ENCODE measurements around the gene RRAGD. TPM values are rescaled to one million over a fixed set of nuclear protein-coding genes. Genes with fewer than 3 reads are reported as not detected.
"Not testable (repeated sequence)": the region's sequence is repeated elsewhere in the genome, so short reads cannot be mapped to it uniquely, and the experiment has no call there.

The RRAGD gene
- total RNA-seq, 1 donor from 2014 or later, result 44.0 TPM

GRCh38 chr6:89404512-89404911, 7.6 kb downstream of the RRAGD start:
- TF ChIP-seq, protein P1, sequence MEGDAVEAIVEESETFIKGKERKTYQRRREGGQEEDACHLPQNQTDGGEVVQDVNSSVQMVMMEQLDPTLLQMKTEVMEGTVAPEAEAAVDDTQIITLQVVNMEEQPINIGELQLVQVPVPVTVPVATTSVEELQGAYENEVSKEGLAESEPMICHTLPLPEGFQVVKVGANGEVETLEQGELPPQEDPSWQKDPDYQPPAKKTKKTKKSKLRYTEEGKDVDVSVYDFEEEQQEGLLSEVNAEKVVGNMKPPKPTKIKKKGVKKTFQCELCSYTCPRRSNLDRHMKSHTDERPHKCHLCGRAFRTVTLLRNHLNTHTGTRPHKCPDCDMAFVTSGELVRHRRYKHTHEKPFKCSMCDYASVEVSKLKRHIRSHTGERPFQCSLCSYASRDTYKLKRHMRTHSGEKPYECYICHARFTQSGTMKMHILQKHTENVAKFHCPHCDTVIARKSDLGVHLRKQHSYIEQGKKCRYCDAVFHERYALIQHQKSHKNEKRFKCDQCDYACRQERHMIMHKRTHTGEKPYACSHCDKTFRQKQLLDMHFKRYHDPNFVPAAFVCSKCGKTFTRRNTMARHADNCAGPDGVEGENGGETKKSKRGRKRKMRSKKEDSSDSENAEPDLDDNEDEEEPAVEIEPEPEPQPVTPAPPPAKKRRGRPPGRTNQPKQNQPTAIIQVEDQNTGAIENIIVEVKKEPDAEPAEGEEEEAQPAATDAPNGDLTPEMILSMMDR (IDR thresholded peaks at IDR 0.05), result no peak
- Histone ChIP-seq H3K36me3 (no peaks in the 10 kb centered on the region), H3K9me3 (no peaks in the 10 kb centered on the region), H3K4me1 (no peaks in the 10 kb centered on the region), H3K27me3 (no peaks in the 10 kb centered on the region), H3K27ac (no peak overlapping the region), H3K4me3 (no peak overlapping the region)
- DNase-seq (no peak), ATAC-seq (no peak)
- intact Hi-C loops (cut with DNase I), result no loop called here

- ATAC-seq, result no peak
- H3K36me3 ChIP-seq, result no peaks in the 10 kb centered on the region
- H3K4me1 ChIP-seq, result no peaks in the 10 kb centered on the region
- TF ChIP-seq, protein P1 (IDR thresholded peaks at IDR 0.05), result no peak
- H3K9me3 ChIP-seq, result no peaks in the 10 kb centered on the region
- intact Hi-C loops (cut with DNase I), result no loop called here
- no peak overlapping the region for H3K27ac ChIP-seq
- H3K4me3 ChIP-seq, result no peak overlapping the region
- no peaks in the 10 kb centered on the region for H3K27me3 ChIP-seq
- no peak for DNase-seq
Measured at GRCh38 chr6:89402776-89403175, 9.3 kb downstream of the RRAGD start.

- intact Hi-C loops (cut with DNase I), result no loop called here
- Histone ChIP-seq H3K27ac (no peak overlapping the region), H3K4me3 (no peak overlapping the region), H3K36me3 (no peaks in the 10 kb centered on the region), H3K27me3 (no peaks in the 10 kb centered on the region), H3K4me1 (no peaks in the 10 kb centered on the region), H3K9me3 (no peaks in the 10 kb centered on the region)
- TF ChIP-seq, protein P1 (IDR thresholded peaks at IDR 0.05), result no peak
- peak; percentile 44 for ATAC-seq
- no peak for DNase-seq
Measured at GRCh38 chr6:89400912-89401399, 11.1 kb downstream of the RRAGD start.

DNA sequence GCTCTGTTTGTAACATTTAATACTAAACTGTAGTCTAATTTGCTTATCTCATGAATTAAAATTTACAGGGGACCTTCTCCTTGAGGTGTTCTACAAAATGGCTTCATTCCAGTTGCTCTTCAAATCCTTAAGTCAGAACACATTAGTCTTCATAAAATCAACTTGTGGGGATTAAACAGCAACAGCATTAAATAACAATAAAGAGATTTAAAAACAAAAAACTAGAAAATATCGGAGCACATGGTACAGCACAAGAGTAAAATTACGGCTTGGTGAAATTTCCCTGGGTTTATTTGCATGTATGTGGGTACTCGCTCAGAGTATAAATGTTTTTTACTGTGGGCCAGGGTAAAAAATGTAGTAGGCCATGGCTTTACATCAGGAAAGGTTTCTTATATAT, 12.0 kb downstream of the RRAGD start:
- Histone ChIP-seq H3K4me3 (no peak overlapping the region), H3K36me3 (no peaks in the 10 kb centered on the region), H3K27me3 (no peaks in the 10 kb centered on the region), H3K27ac (no peak overlapping the region), H3K9me3 (no peaks in the 10 kb centered on the region), H3K4me1 (no peaks in the 10 kb centered on the region)
- DNase-seq, result no peak
- no peak for ATAC-seq
- TF ChIP-seq, protein P1 (IDR thresholded peaks at IDR 0.05), result no peak
- intact Hi-C loops (cut with DNase I), result no loop called here

- DNase-seq (no peak), ATAC-seq (no peak)
- Histone ChIP-seq H3K4me3 (no peak overlapping the region), H3K27me3 (no peaks in the 10 kb centered on the region), H3K4me1 (no peaks in the 10 kb centered on the region), H3K9me3 (no peaks in the 10 kb centered on the region), H3K27ac (no peak overlapping the region), H3K36me3 (no peaks in the 10 kb centered on the region)
- TF ChIP-seq, protein P1 (IDR thresholded peaks at IDR 0.05), result no peak
- intact Hi-C loops (cut with DNase I), result no loop called here
Measured at GRCh38 chr6:89398762-89399525, 13.1 kb downstream of the RRAGD start.

DNA sequence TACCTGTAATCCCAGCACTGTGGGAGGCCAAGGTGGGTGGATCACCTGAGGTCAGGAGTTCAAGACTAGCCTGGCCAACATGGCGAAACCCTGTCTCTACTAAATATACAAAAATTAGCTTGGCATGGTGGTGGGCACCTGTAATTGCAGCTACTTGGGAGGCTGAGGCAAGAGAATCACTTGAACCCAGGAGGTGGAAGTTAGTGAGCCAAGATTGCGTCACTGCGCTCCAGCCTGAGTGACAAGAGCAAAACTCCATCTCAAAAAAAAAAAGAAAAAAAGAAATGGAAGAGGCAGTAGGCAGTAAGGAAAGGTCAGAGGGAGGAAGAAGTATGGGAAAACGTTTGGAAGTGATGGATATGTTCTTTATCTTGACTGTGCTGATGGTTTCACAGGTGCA, 14.2 kb downstream of the RRAGD start:
- intact Hi-C loops (cut with DNase I); H3K9me3 ChIP-seq; H3K4me1 ChIP-seq; ATAC-seq; DNase-seq; H3K4me3 ChIP-seq; H3K27me3 ChIP-seq; H3K36me3 ChIP-seq; H3K27ac ChIP-seq: not testable (repeated sequence)
